B cell (primary cell): ENCODE measurements around the gene HYAL2.

Source experiments
- EZH2 ChIP-seq: IDR thresholded peaks from 2 replicates; pipeline ENCODE4 v1.6.1; 2012; ENCODE audit warnings: borderline replicate concordance, low read depth, mild to moderate bottlenecking, moderate library complexity, low read length; ENCODE audit not compliant: insufficient read depth, poor library complexity, severe bottlenecking
- TF ChIP-seq, protein P1 (sequence below): fragments of 200-600 bp; IDR thresholded peaks from one replicate; pipeline ENCODE4 v1.8.0; 2022; ENCODE audit warnings: antibody characterized with exemption, mild to moderate bottlenecking

GRCh38 chr3:50351323-50351697 is 28.8 kb upstream of the HYAL2 start:
- TF ChIP-seq, protein P1, sequence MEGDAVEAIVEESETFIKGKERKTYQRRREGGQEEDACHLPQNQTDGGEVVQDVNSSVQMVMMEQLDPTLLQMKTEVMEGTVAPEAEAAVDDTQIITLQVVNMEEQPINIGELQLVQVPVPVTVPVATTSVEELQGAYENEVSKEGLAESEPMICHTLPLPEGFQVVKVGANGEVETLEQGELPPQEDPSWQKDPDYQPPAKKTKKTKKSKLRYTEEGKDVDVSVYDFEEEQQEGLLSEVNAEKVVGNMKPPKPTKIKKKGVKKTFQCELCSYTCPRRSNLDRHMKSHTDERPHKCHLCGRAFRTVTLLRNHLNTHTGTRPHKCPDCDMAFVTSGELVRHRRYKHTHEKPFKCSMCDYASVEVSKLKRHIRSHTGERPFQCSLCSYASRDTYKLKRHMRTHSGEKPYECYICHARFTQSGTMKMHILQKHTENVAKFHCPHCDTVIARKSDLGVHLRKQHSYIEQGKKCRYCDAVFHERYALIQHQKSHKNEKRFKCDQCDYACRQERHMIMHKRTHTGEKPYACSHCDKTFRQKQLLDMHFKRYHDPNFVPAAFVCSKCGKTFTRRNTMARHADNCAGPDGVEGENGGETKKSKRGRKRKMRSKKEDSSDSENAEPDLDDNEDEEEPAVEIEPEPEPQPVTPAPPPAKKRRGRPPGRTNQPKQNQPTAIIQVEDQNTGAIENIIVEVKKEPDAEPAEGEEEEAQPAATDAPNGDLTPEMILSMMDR = no peak
- TF ChIP-seq EZH2 = no peak
